Keratinocyte (primary cell): ENCODE results near the gene CLDN5.

Source experiments
- EZH2 ChIP-seq: IDR thresholded peaks from one replicate; pipeline ENCODE4 v1.6.1; 2012; ENCODE audit warnings: inconsistent platforms, mild to moderate bottlenecking, low read length, moderate library complexity
- TF ChIP-seq, protein P1 (sequence below), 3 experiments: IDR thresholded peaks in 1 of 3; conservative IDR thresholded peaks in 1 of 3; optimal IDR thresholded peaks in 1 of 3; 2 replicates in 2 of 3; 3 replicates in 1 of 3; pipeline versions ENCODE3 to v1.5.1; 2011; ENCODE audit warnings: low read length in 3 of 3, mild to moderate bottlenecking in 3 of 3, moderate library complexity in 2 of 3, control low read depth in 1 of 3, inconsistent platforms in 1 of 3; ENCODE audit not compliant: insufficient read depth in 2 of 3; ENCODE audit errors: extremely low read depth in 1 of 3

DNA sequence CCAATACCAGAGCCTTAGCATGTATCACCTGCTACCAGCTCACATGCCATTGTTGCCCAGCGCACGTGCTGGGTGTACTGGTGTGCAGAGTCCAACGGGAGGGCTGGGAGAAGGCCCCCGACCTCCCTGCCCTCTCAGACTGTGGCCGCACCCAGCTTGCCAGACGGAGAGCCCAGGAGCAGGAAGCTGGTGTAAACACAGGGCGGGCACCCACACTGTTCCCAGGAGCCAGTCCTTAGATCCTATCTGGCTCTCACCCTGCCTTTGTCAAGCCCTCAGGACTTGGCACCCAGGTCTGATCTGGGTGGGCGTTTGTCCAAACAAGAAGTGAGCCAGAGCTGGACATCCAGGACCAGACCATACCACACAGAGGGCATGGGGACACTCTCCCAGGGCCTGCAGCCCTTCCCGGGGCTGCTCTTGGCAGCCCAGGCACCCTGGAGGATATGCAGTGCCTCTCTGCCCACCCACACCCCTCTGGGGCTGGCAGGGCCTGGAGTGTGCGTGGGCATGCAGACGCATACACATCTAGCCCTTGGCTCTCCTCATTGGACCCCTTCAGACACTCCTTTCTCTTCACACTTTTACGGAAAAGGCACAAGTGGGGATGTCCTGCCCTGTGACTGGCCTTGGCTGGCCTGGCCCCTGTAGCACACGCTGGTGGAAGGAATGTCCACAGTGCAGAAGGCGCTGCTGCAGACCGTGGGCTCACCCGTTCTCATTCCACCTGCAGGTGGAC is 19.9 kb upstream of the CLDN5 start:
- TF ChIP-seq EZH2 = no peak
- TF ChIP-seq, protein P1, sequence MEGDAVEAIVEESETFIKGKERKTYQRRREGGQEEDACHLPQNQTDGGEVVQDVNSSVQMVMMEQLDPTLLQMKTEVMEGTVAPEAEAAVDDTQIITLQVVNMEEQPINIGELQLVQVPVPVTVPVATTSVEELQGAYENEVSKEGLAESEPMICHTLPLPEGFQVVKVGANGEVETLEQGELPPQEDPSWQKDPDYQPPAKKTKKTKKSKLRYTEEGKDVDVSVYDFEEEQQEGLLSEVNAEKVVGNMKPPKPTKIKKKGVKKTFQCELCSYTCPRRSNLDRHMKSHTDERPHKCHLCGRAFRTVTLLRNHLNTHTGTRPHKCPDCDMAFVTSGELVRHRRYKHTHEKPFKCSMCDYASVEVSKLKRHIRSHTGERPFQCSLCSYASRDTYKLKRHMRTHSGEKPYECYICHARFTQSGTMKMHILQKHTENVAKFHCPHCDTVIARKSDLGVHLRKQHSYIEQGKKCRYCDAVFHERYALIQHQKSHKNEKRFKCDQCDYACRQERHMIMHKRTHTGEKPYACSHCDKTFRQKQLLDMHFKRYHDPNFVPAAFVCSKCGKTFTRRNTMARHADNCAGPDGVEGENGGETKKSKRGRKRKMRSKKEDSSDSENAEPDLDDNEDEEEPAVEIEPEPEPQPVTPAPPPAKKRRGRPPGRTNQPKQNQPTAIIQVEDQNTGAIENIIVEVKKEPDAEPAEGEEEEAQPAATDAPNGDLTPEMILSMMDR (optimal IDR thresholded peaks at IDR 0.05 in 1 of 3, IDR thresholded peaks at IDR 0.05 in 1 of 3, conservative IDR thresholded peaks at IDR 0.05 in 1 of 3; ENCODE audit: extremely low read depth in 1 of 3, insufficient read depth in 2 of 3, low read length in 3 of 3) = no peak
